ENCODE measurements around the gene PAN3. TPM values are rescaled to one million over a fixed set of nuclear protein-coding genes. Genes with fewer than 3 reads are reported as not detected.

Gene PAN3
- total and polyA plus RNA-seq, 2 donors, result 13.5 to 53.3 TPM

Small RNAs within 50 kb of the gene (small RNA-seq; reads per million reads assigned to genes)
- not detected for gene RNU6-82P

Other genes with a start within 250 kb of the PAN3 start
- gene PDX1, start 218.5 kb upstream of the PAN3 start, total RNA-seq, result not detected
- gene PDX1, start 218.5 kb upstream of the PAN3 start, polyA plus RNA-seq, result not detected
- gene CDX2, start 169.2 kb upstream of the PAN3 start, total RNA-seq, result not detected
- not detected for gene CDX2, start 169.2 kb upstream of the PAN3 start, polyA plus RNA-seq
- gene URAD, start 149.9 kb upstream of the PAN3 start, total RNA-seq, result not detected
- gene URAD, start 149.9 kb upstream of the PAN3 start, polyA plus RNA-seq, result not detected
- gene FLT3, start 38.0 kb upstream of the PAN3 start, total RNA-seq, result 1.0 TPM
- gene FLT3, start 38.0 kb upstream of the PAN3 start, polyA plus RNA-seq, result 0.67 TPM